ENCODE results near the gene SIRT7. TPM values are rescaled to one million over a fixed set of nuclear protein-coding genes. Genes with fewer than 3 reads are reported as not detected.

The SIRT7 gene, protein sequence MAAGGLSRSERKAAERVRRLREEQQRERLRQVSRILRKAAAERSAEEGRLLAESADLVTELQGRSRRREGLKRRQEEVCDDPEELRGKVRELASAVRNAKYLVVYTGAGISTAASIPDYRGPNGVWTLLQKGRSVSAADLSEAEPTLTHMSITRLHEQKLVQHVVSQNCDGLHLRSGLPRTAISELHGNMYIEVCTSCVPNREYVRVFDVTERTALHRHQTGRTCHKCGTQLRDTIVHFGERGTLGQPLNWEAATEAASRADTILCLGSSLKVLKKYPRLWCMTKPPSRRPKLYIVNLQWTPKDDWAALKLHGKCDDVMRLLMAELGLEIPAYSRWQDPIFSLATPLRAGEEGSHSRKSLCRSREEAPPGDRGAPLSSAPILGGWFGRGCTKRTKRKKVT
- total RNA-seq (10 to 100 TPM; 14.7 to 43.4 TPM), polyA plus RNA-seq (10 to 100 TPM; 30.5 to 35.3 TPM)
- long read RNA-seq, donor 1, partial matches to known transcripts = 0 of 5 reads
- long read RNA-seq, donor 1, other reads (novel, unspliced or antisense) = 0 of 5 reads
- long read RNA-seq, donor 2 = 0 reads
- long read RNA-seq, donor 3, partial matches to known transcripts = 0 of 2 reads
- long read RNA-seq, donor 3, other reads (novel, unspliced or antisense) = 0 of 2 reads
- long read RNA-seq, donor 4, partial matches to known transcripts = 0 of 2 reads
- long read RNA-seq, donor 4, other reads (novel, unspliced or antisense) = 0 of 2 reads
- long read RNA-seq, donor 5, partial matches to known transcripts = 0 of 3 reads
- long read RNA-seq, donor 5, other reads (novel, unspliced or antisense) = 0 of 3 reads

DNA sequence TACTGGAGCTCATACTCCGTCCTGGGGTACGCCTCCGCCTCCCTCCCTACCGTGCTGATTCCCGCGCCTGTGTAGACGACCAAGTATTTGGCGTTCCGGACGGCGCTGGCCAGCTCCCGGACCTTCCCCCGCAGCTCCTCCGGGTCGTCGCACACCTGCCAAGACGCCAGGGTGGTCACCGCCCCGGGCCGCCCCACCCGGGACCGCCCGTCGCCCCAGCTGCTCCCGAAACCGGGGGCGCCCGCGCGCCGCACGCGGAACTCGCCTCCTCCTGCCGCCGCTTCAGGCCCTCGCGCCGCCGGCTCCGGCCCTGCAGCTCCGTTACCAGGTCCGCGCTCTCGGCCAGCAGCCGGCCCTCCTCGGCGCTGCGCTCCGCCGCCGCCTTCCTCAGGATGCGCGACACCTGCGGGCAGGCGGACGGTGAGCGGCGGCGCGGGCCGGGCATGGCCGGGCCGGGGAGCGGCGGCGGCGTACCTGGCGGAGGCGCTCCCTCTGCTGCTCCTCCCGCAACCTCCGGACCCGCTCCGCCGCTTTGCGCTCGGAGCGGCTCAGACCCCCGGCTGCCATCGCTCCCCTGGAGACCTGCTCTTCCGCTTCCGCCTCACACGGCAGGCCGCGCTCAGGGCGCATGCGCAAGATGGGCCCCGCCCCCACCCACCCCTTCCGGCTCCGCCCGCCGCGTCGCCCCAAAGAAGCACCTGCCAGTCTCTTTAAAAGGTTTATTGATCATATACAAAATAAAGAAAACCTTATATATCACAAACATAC is at the start of gene SIRT7:
SIRT7 (minus strand) TSS at position 612 of the 768 bp plus-strand sequence; CDS start at position 567, 45 bp downstream.
- peaks cover 10 to 54% (median 16%) of the 10 kb centered on the region in 4 donors for H3K36me3 ChIP-seq (ENCODE audit: control insufficient read depth in 4 of 4, insufficient read depth in 4 of 4, low read length in 4 of 4)

DNA sequence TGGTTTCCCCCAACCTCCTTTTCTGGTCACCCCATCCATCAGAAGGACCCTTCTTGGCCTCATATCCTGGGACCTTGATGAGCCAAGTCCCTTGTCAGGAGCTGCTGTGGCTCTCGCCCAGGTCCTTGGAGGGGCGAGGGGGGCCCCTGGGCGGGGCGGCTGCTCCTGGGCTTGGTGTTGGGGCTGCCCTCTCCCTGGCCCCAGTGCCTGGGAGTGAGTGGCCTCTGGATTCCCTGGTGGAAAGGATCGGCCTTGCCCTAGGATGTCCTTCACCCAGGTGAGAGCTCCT is 49.2 kb upstream of the SIRT7 start:
- Histone ChIP-seq H3K9me3 (ENCODE audit: control insufficient read depth in 4 of 4, insufficient read depth in 3 of 4, low read length in 3 of 4) (no peaks in the 10 kb centered on the region), H3K36me3 (ENCODE audit: control insufficient read depth in 4 of 4, insufficient read depth in 4 of 4, low read length in 4 of 4) (no peaks in the 10 kb centered on the region), H3K9ac (ENCODE audit: insufficient read depth in 1 of 2, low read length in 2 of 2) (no peak overlapping the region), H3K4me1 (ENCODE audit: control insufficient read depth in 5 of 5, insufficient read depth in 5 of 5, low read length in 5 of 5) (peaks cover 0 to 26% (median 14%) of the 10 kb centered on the region in 5 donors), H3K27me3 (ENCODE audit: control insufficient read depth in 3 of 3, insufficient read depth in 3 of 3, low read length in 2 of 3) (peaks cover 0 to 20% (median 0%) of the 10 kb centered on the region in 3 donors), H3K27ac (ENCODE audit: low read depth in 1 of 2, low read length in 1 of 2) (peak overlapping the region in 1 of 2 donors; percentile 35), H3K4me3 (no peak overlapping the region)
- DNase-seq = no peak
- no peak for ATAC-seq (ENCODE audit: insufficient read depth, low FRiP score)
- TF ChIP-seq, protein P1, sequence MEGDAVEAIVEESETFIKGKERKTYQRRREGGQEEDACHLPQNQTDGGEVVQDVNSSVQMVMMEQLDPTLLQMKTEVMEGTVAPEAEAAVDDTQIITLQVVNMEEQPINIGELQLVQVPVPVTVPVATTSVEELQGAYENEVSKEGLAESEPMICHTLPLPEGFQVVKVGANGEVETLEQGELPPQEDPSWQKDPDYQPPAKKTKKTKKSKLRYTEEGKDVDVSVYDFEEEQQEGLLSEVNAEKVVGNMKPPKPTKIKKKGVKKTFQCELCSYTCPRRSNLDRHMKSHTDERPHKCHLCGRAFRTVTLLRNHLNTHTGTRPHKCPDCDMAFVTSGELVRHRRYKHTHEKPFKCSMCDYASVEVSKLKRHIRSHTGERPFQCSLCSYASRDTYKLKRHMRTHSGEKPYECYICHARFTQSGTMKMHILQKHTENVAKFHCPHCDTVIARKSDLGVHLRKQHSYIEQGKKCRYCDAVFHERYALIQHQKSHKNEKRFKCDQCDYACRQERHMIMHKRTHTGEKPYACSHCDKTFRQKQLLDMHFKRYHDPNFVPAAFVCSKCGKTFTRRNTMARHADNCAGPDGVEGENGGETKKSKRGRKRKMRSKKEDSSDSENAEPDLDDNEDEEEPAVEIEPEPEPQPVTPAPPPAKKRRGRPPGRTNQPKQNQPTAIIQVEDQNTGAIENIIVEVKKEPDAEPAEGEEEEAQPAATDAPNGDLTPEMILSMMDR (IDR thresholded peaks at IDR 0.05; ENCODE audit: control extremely low read depth, extremely low read depth) = no peak
- 17 to 35% methylated on average over 5 of the region's 5 CpGs for WGBS, 2 donors

More for the DNA sequence above, at the start of gene SIRT7:
- Histone ChIP-seq H3K9ac (ENCODE audit: insufficient read depth in 1 of 2, low read length in 2 of 2) (no peak within 1 kb of the TSS), H3K27ac (ENCODE audit: low read depth in 1 of 2, low read length in 1 of 2) (peak within 1 kb of the TSS; percentile 59 to 81), H3K9me3 (ENCODE audit: control insufficient read depth in 4 of 4, insufficient read depth in 3 of 4, low read length in 3 of 4) (no peaks in the 10 kb centered on the region), H3K27me3 (ENCODE audit: control insufficient read depth in 3 of 3, insufficient read depth in 3 of 3, low read length in 2 of 3) (no peaks in the 10 kb centered on the region), H3K4me3 (peak within 1 kb of the TSS; percentile 86), H3K4me1 (ENCODE audit: control insufficient read depth in 5 of 5, insufficient read depth in 5 of 5, low read length in 5 of 5) (peaks cover 0 to 15% (median 5%) of the 10 kb centered on the region in 5 donors)
- ATAC-seq (ENCODE audit: insufficient read depth, low FRiP score) = peak; percentile 82
- TF ChIP-seq, protein P1 (IDR thresholded peaks at IDR 0.05; ENCODE audit: control extremely low read depth, extremely low read depth) = no peak
- DNase-seq = peak; percentile 76 to 89 (median 77)
- 1% methylated on average over 77 to 94 of the region's 94 CpGs for WGBS, 2 donors

DNA sequence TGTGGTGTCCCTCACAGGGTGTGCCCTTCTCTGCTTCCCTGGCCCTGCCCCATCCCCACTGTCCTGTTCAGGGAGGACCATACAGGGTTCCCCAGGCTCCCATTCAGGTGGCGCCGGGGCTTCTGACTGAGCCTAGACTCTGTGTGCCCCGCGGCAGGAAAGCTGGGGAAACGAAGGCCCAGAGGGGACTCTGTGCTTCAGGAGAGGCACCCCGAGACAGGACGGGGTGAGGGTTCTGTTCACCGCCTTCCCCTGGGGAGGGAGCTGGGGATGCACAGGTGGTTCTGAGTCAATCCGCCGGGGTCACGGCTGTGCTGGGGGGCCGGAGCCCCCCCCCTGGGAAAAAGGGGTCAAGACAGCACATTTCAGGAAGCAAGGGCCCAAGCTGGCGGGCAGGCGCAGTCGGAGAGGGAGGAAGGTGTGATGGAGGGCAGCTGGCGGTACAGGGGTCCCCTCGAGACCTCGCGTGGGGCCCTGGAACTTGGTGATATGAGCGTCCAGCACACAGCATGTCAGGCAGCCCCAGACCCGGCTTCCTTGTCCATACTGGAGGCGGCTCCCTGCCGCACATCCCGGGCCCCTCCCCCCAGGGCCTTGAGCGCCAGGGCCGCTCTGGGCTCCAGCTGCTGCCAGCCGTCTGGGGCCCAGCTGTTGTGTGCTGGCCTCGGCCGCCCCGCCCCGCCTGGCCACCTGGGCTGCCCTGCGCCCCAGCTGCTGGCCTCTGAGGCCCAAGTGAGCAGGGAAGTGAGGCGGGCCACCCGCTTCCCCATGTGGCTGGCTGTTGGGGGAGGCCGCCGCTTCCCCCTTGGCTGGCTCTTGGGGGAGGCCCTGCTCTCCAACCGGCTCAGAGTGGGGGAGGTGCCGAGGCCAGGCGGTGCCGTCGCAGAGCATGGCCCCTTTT is 48.6 kb upstream of the SIRT7 start:
- H3K4me1 ChIP-seq (ENCODE audit: control insufficient read depth in 5 of 5, insufficient read depth in 5 of 5, low read length in 5 of 5) = peaks cover 0 to 29% (median 14%) of the 10 kb centered on the region in 5 donors
- no peak overlapping the region for H3K4me3 ChIP-seq
- DNase-seq (peak; percentile 94 to 95 (median 94)), ATAC-seq (ENCODE audit: insufficient read depth, low FRiP score) (peak; percentile 12)
- H3K27ac ChIP-seq (ENCODE audit: low read depth in 1 of 2, low read length in 1 of 2) = peak overlapping the region in 1 of 2 donors; percentile 35
- H3K36me3 ChIP-seq (ENCODE audit: control insufficient read depth in 4 of 4, insufficient read depth in 4 of 4, low read length in 4 of 4) = no peaks in the 10 kb centered on the region
- TF ChIP-seq, protein P1 (IDR thresholded peaks at IDR 0.05; ENCODE audit: control extremely low read depth, extremely low read depth) = no peak
- no peak overlapping the region for H3K9ac ChIP-seq (ENCODE audit: insufficient read depth in 1 of 2, low read length in 2 of 2)
- WGBS, 2 donors = 17 to 42% methylated on average over 40 to 41 of the region's 41 CpGs
- H3K9me3 ChIP-seq (ENCODE audit: control insufficient read depth in 4 of 4, insufficient read depth in 3 of 4, low read length in 3 of 4) = no peaks in the 10 kb centered on the region
- H3K27me3 ChIP-seq (ENCODE audit: control insufficient read depth in 3 of 3, insufficient read depth in 3 of 3, low read length in 2 of 3) = peaks cover 0 to 20% (median 0%) of the 10 kb centered on the region in 3 donors

Measured in lung (tissue), 16 donors.